ENCODE measurements around the gene LTA4H.

DNA sequence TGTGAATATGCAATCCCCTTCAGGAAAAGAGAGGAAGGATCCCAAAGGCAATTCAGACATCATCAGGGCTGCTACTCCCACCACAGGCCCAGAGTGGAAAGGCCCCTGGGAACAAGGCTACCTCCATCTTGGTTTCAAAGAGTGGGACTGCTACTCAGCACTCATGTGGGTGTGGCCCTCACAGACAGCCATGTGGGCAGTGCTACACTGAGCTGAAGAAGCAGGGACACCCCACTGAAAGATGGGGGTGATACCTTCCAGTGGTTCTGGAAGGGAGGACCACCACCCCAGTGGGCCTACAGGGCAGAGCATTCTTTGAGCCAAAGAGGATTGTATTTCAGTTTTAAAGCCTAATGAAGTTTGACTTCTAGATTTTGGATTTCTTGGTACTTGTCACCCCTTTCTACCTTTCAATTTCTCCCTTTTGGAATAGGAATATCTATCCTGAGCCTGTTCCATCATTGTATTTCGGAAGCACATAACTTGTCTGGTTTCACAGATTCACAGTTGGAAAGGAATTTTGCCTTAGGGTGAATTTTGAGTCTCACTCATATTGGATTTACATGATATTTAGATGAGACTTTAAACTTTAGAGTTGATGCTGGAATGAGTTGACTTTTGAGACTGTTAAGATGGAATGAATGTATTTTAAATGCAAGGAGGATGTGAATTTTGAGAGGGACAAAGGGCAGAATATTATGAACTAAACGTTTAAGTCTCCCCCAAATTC lies 16.5 kb upstream of the LTA4H start:
- TF ChIP-seq CTCF (IDR thresholded peaks at IDR 0.05): no peak
- no peak for TF ChIP-seq EZH2 (IDR thresholded peaks at IDR 0.05)
